GM12891 (cell line): ENCODE measurements around the gene SPDYC.

Experiments
- DNase-seq: peaks from one replicate; pipeline ENCODE4 v3.0.0; 2011; ENCODE audit warnings: low spot score; ENCODE audit not compliant: insufficient read length
- FAIRE-seq: peaks from 2 replicates; lab custom pipeline; 2011; peaks lifted over from hg19 to GRCh38; lab: Jason Lieb, UNC
- PAX5 ChIP-seq: IDR thresholded peaks from 2 replicates; pipeline ENCODE4 v1.6.1; 2011; ENCODE audit warnings: low read length, moderate library complexity, mild to moderate bottlenecking; ENCODE audit not compliant: insufficient read depth, severe bottlenecking
- POLR2A ChIP-seq: IDR thresholded peaks from 2 replicates; pipeline ENCODE4 v1.6.1; 2011; ENCODE audit warnings: low read depth, low read length, control low read depth
- POLR2AphosphoS5 ChIP-seq: IDR thresholded peaks from 2 replicates; pipeline ENCODE4 v1.6.1; 2011; ENCODE audit warnings: low read depth, low read length, control low read depth
- POU2F2 ChIP-seq: IDR thresholded peaks from 2 replicates; pipeline ENCODE4 v1.6.1; 2011; ENCODE audit warnings: low read depth, mild to moderate bottlenecking, control low read depth, low read length, moderate library complexity
- SPI1 ChIP-seq: IDR thresholded peaks from 2 replicates; pipeline ENCODE4 v1.6.1; 2011; ENCODE audit warnings: low read depth, low read length, control low read depth
- TAF1 ChIP-seq: IDR thresholded peaks from 2 replicates; pipeline ENCODE4 v1.6.1; 2011; ENCODE audit warnings: low read depth, low read length, control low read depth

Gene SPDYC

GRCh38 chr11:65218446-65218845 lies 48.4 kb downstream of the SPDYC start:
- FAIRE-seq (no peak), DNase-seq (no peak)
- TF ChIP-seq POLR2A (no peak), POLR2AphosphoS5 (no peak), SPI1 (no peak), PAX5 (no peak), TAF1 (no peak), POU2F2 (no peak)

GRCh38 chr11:65219930-65220213 lies 49.8 kb downstream of the SPDYC start:
- TF ChIP-seq SPI1 (no peak), PAX5 (no peak), TAF1 (no peak), POU2F2 (no peak), POLR2A (no peak), POLR2AphosphoS5 (no peak)
- DNase-seq (no peak), FAIRE-seq (no peak)

- TF ChIP-seq POLR2AphosphoS5 (no peak), POLR2A (no peak), POU2F2 (no peak), TAF1 (no peak), PAX5 (no peak)
- no peak for FAIRE-seq
Measured at GRCh38 chr11:65221026-65221425, 51.0 kb downstream of the SPDYC start.

More at GRCh38 chr11:65221026-65221425, 51.0 kb downstream of the SPDYC start:
- DNase-seq: no peak
